H1 (cell line): ENCODE results near the gene MYO5A. TPM values are rescaled to one million over a fixed set of nuclear protein-coding genes. Genes with fewer than 3 reads are reported as not detected.

Experiments used
- SP4 ChIP-seq: IDR thresholded peaks from 2 replicates; pipeline ENCODE4 v1.6.1; 2012; ENCODE audit warnings: low read length, inconsistent platforms
- polyA plus RNA-seq, 7 experiments: library from polyadenylated mRNA; depleted of rRNA in 3 of 7; stranded (reverse) in 5 of 7; unstranded in 2 of 7; fragments of >200 nt in 5 of 7; fragments of 200-250 nt in 2 of 7; gene quantifications; 1 replicate in 5 of 7; 2 replicates in 1 of 7; 4 replicates in 1 of 7; pipeline versions ENCODE4 v1.2.1 to v1.2.3, GENCODE V29; 2011 to 2013; ENCODE audit warnings: missing spikeins in 2 of 7, mixed read lengths in 2 of 7
- total RNA-seq: library from RNA; stranded (reverse); fragmentation: NEBNext Ultra II Directional; extraction: Animal tissue kit (Norgen Biotek cat#: 25700); gene quantifications from 2 replicates; pipeline ENCODE4 v1.2.1, GENCODE V29; 2021
- TF ChIP-seq, protein P1 (sequence below): IDR thresholded peaks from 2 replicates; pipeline ENCODE4 v1.6.1; 2011; ENCODE audit warnings: low read length, improper control_type of control experiment

MYO5A gene
- total and polyA plus RNA-seq, 2 of the 8 experiments (the other 6 are each of a cell fraction or from before 2014, with no cell fraction given), result 11.4 to 24.7 TPM

GRCh38 chr15:52407374-52407773 lies 121.3 kb downstream of the MYO5A start (continued):
- TF ChIP-seq, protein P1, sequence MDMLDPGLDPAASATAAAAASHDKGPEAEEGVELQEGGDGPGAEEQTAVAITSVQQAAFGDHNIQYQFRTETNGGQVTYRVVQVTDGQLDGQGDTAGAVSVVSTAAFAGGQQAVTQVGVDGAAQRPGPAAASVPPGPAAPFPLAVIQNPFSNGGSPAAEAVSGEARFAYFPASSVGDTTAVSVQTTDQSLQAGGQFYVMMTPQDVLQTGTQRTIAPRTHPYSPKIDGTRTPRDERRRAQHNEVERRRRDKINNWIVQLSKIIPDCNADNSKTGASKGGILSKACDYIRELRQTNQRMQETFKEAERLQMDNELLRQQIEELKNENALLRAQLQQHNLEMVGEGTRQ, result no peak
- TF ChIP-seq SP4, result no peak
